K562 (cell line): ENCODE results near the gene UBN2. TPM values are rescaled to one million over a fixed set of nuclear protein-coding genes. Genes with fewer than 3 reads are reported as not detected.

Experiments
- ATAC-seq: fragments of 200-7000 bp; cut with Tn5 transposase; 3 replicates; pipeline ENCODE4 v1.9.1; 2020; ENCODE audit warnings: moderate library complexity
- BruUV-seq: library from RNA; stranded (reverse); fragments of 400-500 nt; replicated peaks from 2 replicates; lab custom pipeline; 2021; lab: Mats Ljungman, UMichigan
- CTCF ChIA-PET: fragments of 300-600 bp; formaldehyde crosslinking; extraction: SDS; loops from one replicate; lab custom pipeline; 2021; ENCODE audit warnings: low intra/inter-chr PET ratio; lab: Yijun Ruan, JAX
- POLR2A ChIA-PET: fragments of 300-600, 350-650 bp; sonication (Branson Sonifier 250); formaldehyde crosslinking; extraction: SDS; loops from one replicate; lab custom pipeline; 2021; ENCODE audit warnings: antibody characterized with exemption, inconsistent platforms; lab: Yijun Ruan, JAX
- DNase-seq, 4 experiments: peaks; one replicate each; pipeline versions ENCODE4 v3.0.0 to v3.0.0-alpha.2; 2011 to 2018; ENCODE audit warnings: low spot score in 3 of 4, mixed read lengths in 3 of 4; ENCODE audit errors: extremely low read depth in 1 of 4
- FAIRE-seq: peaks from 2 replicates; lab custom pipeline; 2011; peaks lifted over from hg19 to GRCh38; lab: Jason Lieb, UNC
- H2AFZ ChIP-seq: 2 replicates; pipeline ENCODE4 v1.6.0; 2011; ENCODE audit warnings: low read depth, low read length, control low read depth, inconsistent platforms
- H3K27ac ChIP-seq: fragments of 200-600 bp; 3 replicates; pipeline ENCODE4 v1.8.0; 2011; ENCODE audit warnings: low read depth, mild to moderate bottlenecking, control low read depth, inconsistent platforms, low read length, moderate library complexity, mixed read lengths; ENCODE audit errors: extremely low read depth
- H3K27me3 ChIP-seq, 2 experiments: fragments of 300-600 bp in 1 of 2; 2 replicates in 1 of 2; 3 replicates in 1 of 2; pipeline versions ENCODE4 v1.6.0 to v1.8.0; 2011; ENCODE audit warnings: inconsistent platforms in 2 of 2, low read length in 2 of 2, mild to moderate bottlenecking in 1 of 2, mixed read lengths in 1 of 2, moderate library complexity in 1 of 2; ENCODE audit not compliant: control insufficient read depth in 2 of 2, insufficient read depth in 2 of 2
- H3K36me3 ChIP-seq: fragments of 300-600 bp; 3 replicates; pipeline ENCODE4 v1.8.0; 2011; ENCODE audit warnings: mild to moderate bottlenecking, low read length, inconsistent platforms; ENCODE audit not compliant: control insufficient read depth, insufficient read depth
- H3K4me1 ChIP-seq, 2 experiments: fragments of 200-600 bp in 1 of 2; replicated peaks in 1 of 2; 2 replicates in 1 of 2; 3 replicates in 1 of 2; pipeline versions ENCODE4 v1.5.1 to v1.8.0; 2011; ENCODE audit warnings: inconsistent platforms in 2 of 2, low read length in 2 of 2, mild to moderate bottlenecking in 1 of 2, mixed read lengths in 1 of 2, moderate library complexity in 1 of 2; ENCODE audit not compliant: control insufficient read depth in 2 of 2, insufficient read depth in 2 of 2
- H3K4me2 ChIP-seq: 2 replicates; pipeline ENCODE4 v1.6.1; 2011; ENCODE audit warnings: low read length, control low read depth, inconsistent platforms, mixed read lengths; ENCODE audit not compliant: insufficient read depth
- H3K4me3 ChIP-seq: fragments of 200-600 bp; sonication (generic), shearing (Covaris generic); 2 replicates; pipeline ENCODE4 v1.5.1; 2016; ENCODE audit warnings: control low read depth, inconsistent platforms
- H3K79me2 ChIP-seq: fragments of 200-600 bp; 3 replicates; pipeline ENCODE4 v1.8.0; 2011; ENCODE audit warnings: low read length, inconsistent platforms; ENCODE audit not compliant: control insufficient read depth, insufficient read depth
- H3K9ac ChIP-seq, 2 experiments: 2 replicates each; pipeline versions ENCODE4 v1.6.0 to v1.6.1; 2011; ENCODE audit warnings: low read depth in 2 of 2, low read length in 2 of 2, control low read depth in 1 of 2, inconsistent platforms in 1 of 2, mild to moderate bottlenecking in 1 of 2, mixed read lengths in 1 of 2; ENCODE audit not compliant: insufficient read depth in 1 of 2
- H3K9me1 ChIP-seq: one replicate; pipeline ENCODE4 v1.6.0; 2011; ENCODE audit warnings: inconsistent platforms, mild to moderate bottlenecking, low read length, moderate library complexity; ENCODE audit not compliant: control insufficient read depth, insufficient read depth
- H3K9me3 ChIP-seq: replicated peaks from 2 replicates; pipeline ENCODE4 v1.5.1; 2011; ENCODE audit warnings: low read depth, low read length, inconsistent platforms; ENCODE audit not compliant: control insufficient read depth, insufficient read depth
- H4K20me1 ChIP-seq: replicated peaks from 2 replicates; pipeline ENCODE4 v1.6.1; 2011; ENCODE audit warnings: low read length, inconsistent platforms, mixed read lengths; ENCODE audit not compliant: control insufficient read depth, insufficient read depth
- HMG20A ChIP-seq: fragments of 450-650 bp; formaldehyde crosslinking; conservative IDR thresholded peaks from 2 replicates; pipeline ENCODE4 v1.4.0; 2020; ENCODE audit warnings: mild to moderate bottlenecking, mixed read lengths
- KAT8 ChIP-seq: fragments of 450-650 bp; IDR thresholded peaks from 2 replicates; pipeline ENCODE4 v1.6.1; 2016; ENCODE audit warnings: low read depth, mild to moderate bottlenecking
- RAD51 ChIP-seq: fragments of 450-650 bp; IDR thresholded peaks from 2 replicates; pipeline ENCODE4 v1.7.1; 2016; ENCODE audit warnings: low read depth, mild to moderate bottlenecking, borderline replicate concordance
- SRSF1 ChIP-seq: fragments of 200-400 bp; formaldehyde crosslinking; IDR thresholded peaks from 2 replicates; pipeline ENCODE4 v1.6.1; 2017; ENCODE audit warnings: mild to moderate bottlenecking, low read depth, low read length, moderate library complexity
- STAT5B ChIP-seq: fragments of 250-450 bp; sonication (Bioruptor Pico); IDR thresholded peaks from 2 replicates; pipeline ENCODE4 v1.8.0; 2021; ENCODE audit warnings: mild to moderate bottlenecking, inconsistent platforms
- ZNF263 ChIP-seq: sonication (generic); formaldehyde crosslinking; IDR thresholded peaks from 2 replicates; pipeline ENCODE4 v1.8.0; 2022; ENCODE audit warnings: mild to moderate bottlenecking, missing genetic modification reagents, borderline replicate concordance
- ZNF311 ChIP-seq: fragments of 250-450 bp; sonication (Bioruptor Pico); IDR thresholded peaks from 2 replicates; pipeline ENCODE4 v1.4.0; 2020; ENCODE audit warnings: mild to moderate bottlenecking, moderate library complexity
- ZNF347 ChIP-seq: fragments of 450-650 bp; formaldehyde crosslinking; IDR thresholded peaks from 2 replicates; pipeline ENCODE4 v1.4.0; 2020; ENCODE audit warnings: low read depth, mild to moderate bottlenecking, moderate library complexity
- WGBS: fragments of 100-300 bp; shearing (Covaris generic); methylation state at CpG from one replicate; pipeline ENCODE4 v1.1.6; 2016; ENCODE audit warnings: low coverage, mixed read lengths; ENCODE audit not compliant: insufficient coverage; ENCODE audit errors: missing lambda C conversion rate; 5-methylcytosine and 5-hydroxymethylcytosine counted together
- in situ Hi-C: fragments of 300-500 bp; cut with MboI; formaldehyde crosslinking; loops from 4 replicates; pipeline ENCODE4 v1.15.0; 2018; ENCODE audit warnings: inconsistent platforms, mixed read lengths
- intact Hi-C: fragments of 100-400 bp; cut with micrococcal nuclease; formaldehyde crosslinking; loops from 2 replicates; pipeline ENCODE4 v1.14.2; 2022
- polyA plus RNA-seq, 8 experiments: library from polyadenylated mRNA; depleted of rRNA in 4 of 8; stranded (reverse) in 5 of 8; unstranded in 3 of 8; fragments of >200 nt; fragmentation: Nextera tagmentation in 2 of 8; fragmentation: Illumina TruSeq in 1 of 8; extraction: Ambion mirVana in 2 of 8; extraction: Trizol in 1 of 8; gene quantifications; 2 replicates each; pipeline versions ENCODE4 v1.2.1 to v1.2.3, GENCODE V29; 2011 to 2014; ENCODE audit warnings: inconsistent platforms in 1 of 8, missing spikeins in 1 of 8
- total RNA-seq, 7 experiments: library from RNA; depleted of rRNA in 6 of 7; stranded (reverse); fragments of >200 nt in 6 of 7; fragmentation: Illumina TruSeq in 2 of 7; extraction: Trizol in 2 of 7; gene quantifications; 2 replicates each; pipeline versions ENCODE4 v1.2.1 to v1.2.3, GENCODE V29; 2011 to 2021; ENCODE audit warnings: low replicate concordance in 1 of 7
- TF ChIP-seq, protein P1 (sequence below), 2 experiments: fragments of 450-650 bp; IDR thresholded peaks; 2 replicates each; pipeline ENCODE4 v1.6.1; 2016

UBN2 gene
- total and polyA plus RNA-seq, 9 of the 15 experiments (the other 6 are each of a cell fraction or from before 2014, with no cell fraction given): 1.2 to 19.5 (median 9.9) TPM

DNA sequence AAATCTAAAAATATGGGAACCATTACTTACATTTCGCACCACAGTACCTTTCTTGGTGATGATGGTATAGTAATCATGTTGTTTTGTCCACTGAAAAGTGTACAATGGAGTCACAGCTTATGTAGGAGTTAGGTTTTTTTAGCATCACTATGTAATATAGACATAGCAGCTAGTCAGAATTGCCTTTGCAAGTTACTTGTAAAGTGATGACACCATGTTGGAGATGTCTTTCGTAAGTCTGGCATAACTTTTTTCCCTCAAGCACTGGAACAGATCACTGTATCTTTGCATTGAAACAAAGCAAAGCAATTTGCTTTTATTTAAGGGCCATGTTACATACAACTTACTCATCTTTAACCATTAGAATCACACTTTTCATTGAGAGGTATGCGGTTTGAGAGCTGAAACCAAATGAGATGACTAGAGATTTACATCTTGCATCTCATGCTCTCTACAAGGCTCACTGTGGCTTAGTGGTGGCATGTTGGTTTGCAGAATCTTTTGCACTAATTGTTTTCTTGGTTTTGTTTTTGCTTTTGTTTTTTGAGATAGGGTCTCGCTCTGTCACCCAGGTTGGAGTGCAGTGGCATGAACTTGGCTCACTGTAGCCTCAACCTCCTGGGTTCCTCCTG lies 18.3 kb downstream of the UBN2 start:
- ATAC-seq: no peak
- Histone ChIP-seq H3K4me1 (no peaks in the 10 kb centered on the region), H3K4me3 (no peak overlapping the region), H3K4me2 (no peak overlapping the region), H3K36me3 (peaks cover 75% of the 10 kb centered on the region), H2AFZ (no peak overlapping the region), H3K9ac (no peak overlapping the region), H3K27me3 (no peaks in the 10 kb centered on the region), H3K9me1 (no peaks in the 10 kb centered on the region), H4K20me1 (no peaks in the 10 kb centered on the region), H3K79me2 (no peaks in the 10 kb centered on the region), H3K27ac (no peak overlapping the region), H3K9me3 (no peaks in the 10 kb centered on the region)
- in situ Hi-C loops (no loop called here), intact Hi-C loops (no loop called here)
- ChIA-PET POLR2A (interaction anchor here (0.5 to 1.5 kb wide), 3 partner anchors 11 to 167 kb away, joined by 3 to 4 read pairs (median 4); no protein-coding TSS in a partner anchor), CTCF (no interaction called here)
- no peak for DNase-seq
- FAIRE-seq: no peak
- WGBS: 96% methylated on average over 4 of the region's 4 CpGs
- TF ChIP-seq RAD51: no peak
- no peak for TF ChIP-seq HMG20A (CRISPR knock-in tag)
- no peak for TF ChIP-seq ZNF311 (CRISPR knock-in tag)
- TF ChIP-seq SRSF1: no peak
- no peak for TF ChIP-seq ZNF347 (CRISPR knock-in tag)
- no peak for TF ChIP-seq KAT8
- no peak for TF ChIP-seq STAT5B
- no peak for TF ChIP-seq ZNF263 (CRISPR knock-in tag)
- TF ChIP-seq, protein P1, sequence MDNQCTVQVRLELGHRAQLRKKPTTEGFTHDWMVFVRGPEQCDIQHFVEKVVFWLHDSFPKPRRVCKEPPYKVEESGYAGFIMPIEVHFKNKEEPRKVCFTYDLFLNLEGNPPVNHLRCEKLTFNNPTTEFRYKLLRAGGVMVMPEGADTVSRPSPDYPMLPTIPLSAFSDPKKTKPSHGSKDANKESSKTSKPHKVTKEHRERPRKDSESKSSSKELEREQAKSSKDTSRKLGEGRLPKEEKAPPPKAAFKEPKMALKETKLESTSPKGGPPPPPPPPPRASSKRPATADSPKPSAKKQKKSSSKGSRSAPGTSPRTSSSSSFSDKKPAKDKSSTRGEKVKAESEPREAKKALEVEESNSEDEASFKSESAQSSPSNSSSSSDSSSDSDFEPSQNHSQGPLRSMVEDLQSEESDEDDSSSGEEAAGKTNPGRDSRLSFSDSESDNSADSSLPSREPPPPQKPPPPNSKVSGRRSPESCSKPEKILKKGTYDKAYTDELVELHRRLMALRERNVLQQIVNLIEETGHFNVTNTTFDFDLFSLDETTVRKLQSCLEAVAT (IDR thresholded peaks at IDR 0.05): no peak
- no TSS peak for BruUV-seq
